GM23338 (cell line): ENCODE measurements around the gene TBP.

Experiments
- CREB1 ChIP-seq: fragments of 250-450 bp; sonication (Bioruptor Pico); IDR thresholded peaks from 2 replicates; pipeline ENCODE4 v1.5.0; 2020; ENCODE audit warnings: low read depth, mild to moderate bottlenecking, moderate library complexity
- EZH2 ChIP-seq: fragments of 200-600 bp; sonication (generic); IDR thresholded peaks from one replicate; pipeline ENCODE4 v1.8.0; 2017; ENCODE audit warnings: antibody characterized with exemption, mild to moderate bottlenecking, low read depth; ENCODE audit not compliant: unreplicated experiment
- EZH2phosphoT487 ChIP-seq: fragments of 200-600 bp; sonication (generic); IDR thresholded peaks from one replicate; pipeline ENCODE4 v1.8.1; 2018; ENCODE audit warnings: antibody characterized with exemption; ENCODE audit not compliant: unreplicated experiment
- JUNB ChIP-seq: IDR thresholded peaks from one replicate; pipeline ENCODE4 v1.6.1; 2016; ENCODE audit warnings: antibody characterized with exemption; ENCODE audit not compliant: unreplicated experiment
- POLR2AphosphoS5 ChIP-seq: IDR thresholded peaks from 2 replicates; pipeline ENCODE4 v1.6.1; 2016; ENCODE audit warnings: antibody characterized with exemption, low read depth
- STAT1 ChIP-seq: IDR thresholded peaks from one replicate; pipeline ENCODE4 v1.6.1; 2016; ENCODE audit warnings: antibody characterized with exemption; ENCODE audit not compliant: unreplicated experiment
- ZNF114 ChIP-seq: fragments of 250-450 bp; sonication (Bioruptor Pico); IDR thresholded peaks from 2 replicates; pipeline ENCODE4 v1.5.0; 2020; ENCODE audit warnings: mild to moderate bottlenecking, moderate library complexity
- ZNF331 ChIP-seq: fragments of 250-450 bp; sonication (Bioruptor Pico); IDR thresholded peaks from 2 replicates; pipeline ENCODE4 v1.5.0; 2020; ENCODE audit warnings: low read depth, mild to moderate bottlenecking, moderate library complexity
- TF ChIP-seq, protein P1 (sequence below), 2 experiments: fragments of 200-600 bp in 1 of 2; sonication (generic) in 1 of 2; conservative IDR thresholded peaks; 2 replicates each; pipeline versions ENCODE4 v1.5.1 to v1.6.1; 2016 to 2017; ENCODE audit warnings: antibody characterized with exemption in 2 of 2, low read depth in 2 of 2, mild to moderate bottlenecking in 2 of 2, moderate library complexity in 1 of 2
- TF ChIP-seq, protein P2 (sequence below): IDR thresholded peaks from one replicate; pipeline ENCODE4 v1.6.1; 2018; ENCODE audit warnings: antibody characterized with exemption; ENCODE audit not compliant: unreplicated experiment
- TF ChIP-seq, protein P3 (sequence below): IDR thresholded peaks from 2 replicates; pipeline ENCODE4 v1.6.1; 2016; ENCODE audit warnings: antibody characterized with exemption

DNA sequence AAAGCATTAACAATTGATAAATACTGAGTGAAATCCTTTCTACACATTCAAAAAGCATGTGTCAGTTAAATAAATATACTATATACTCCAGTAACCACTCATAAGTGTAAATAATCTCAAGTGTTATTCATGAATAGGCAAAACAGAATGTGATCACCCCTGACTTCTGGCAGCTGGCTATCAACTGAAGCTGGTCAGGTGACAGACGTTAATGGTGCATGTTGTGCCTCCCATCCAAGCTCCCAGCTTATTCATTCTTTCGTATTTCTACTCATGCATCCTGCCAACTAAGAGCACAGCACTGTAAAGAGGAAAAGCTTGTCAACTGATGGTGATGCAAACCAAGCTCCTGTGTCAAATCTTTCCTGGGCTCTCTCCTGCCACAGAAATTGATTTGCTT, 8.8 kb upstream of the TBP start:
- TF ChIP-seq, protein P1, sequence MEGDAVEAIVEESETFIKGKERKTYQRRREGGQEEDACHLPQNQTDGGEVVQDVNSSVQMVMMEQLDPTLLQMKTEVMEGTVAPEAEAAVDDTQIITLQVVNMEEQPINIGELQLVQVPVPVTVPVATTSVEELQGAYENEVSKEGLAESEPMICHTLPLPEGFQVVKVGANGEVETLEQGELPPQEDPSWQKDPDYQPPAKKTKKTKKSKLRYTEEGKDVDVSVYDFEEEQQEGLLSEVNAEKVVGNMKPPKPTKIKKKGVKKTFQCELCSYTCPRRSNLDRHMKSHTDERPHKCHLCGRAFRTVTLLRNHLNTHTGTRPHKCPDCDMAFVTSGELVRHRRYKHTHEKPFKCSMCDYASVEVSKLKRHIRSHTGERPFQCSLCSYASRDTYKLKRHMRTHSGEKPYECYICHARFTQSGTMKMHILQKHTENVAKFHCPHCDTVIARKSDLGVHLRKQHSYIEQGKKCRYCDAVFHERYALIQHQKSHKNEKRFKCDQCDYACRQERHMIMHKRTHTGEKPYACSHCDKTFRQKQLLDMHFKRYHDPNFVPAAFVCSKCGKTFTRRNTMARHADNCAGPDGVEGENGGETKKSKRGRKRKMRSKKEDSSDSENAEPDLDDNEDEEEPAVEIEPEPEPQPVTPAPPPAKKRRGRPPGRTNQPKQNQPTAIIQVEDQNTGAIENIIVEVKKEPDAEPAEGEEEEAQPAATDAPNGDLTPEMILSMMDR (conservative IDR thresholded peaks at IDR 0.05; ENCODE audit: low read depth in 2 of 2), result no peak
- TF ChIP-seq POLR2AphosphoS5, result no peak
- TF ChIP-seq, protein P2, sequence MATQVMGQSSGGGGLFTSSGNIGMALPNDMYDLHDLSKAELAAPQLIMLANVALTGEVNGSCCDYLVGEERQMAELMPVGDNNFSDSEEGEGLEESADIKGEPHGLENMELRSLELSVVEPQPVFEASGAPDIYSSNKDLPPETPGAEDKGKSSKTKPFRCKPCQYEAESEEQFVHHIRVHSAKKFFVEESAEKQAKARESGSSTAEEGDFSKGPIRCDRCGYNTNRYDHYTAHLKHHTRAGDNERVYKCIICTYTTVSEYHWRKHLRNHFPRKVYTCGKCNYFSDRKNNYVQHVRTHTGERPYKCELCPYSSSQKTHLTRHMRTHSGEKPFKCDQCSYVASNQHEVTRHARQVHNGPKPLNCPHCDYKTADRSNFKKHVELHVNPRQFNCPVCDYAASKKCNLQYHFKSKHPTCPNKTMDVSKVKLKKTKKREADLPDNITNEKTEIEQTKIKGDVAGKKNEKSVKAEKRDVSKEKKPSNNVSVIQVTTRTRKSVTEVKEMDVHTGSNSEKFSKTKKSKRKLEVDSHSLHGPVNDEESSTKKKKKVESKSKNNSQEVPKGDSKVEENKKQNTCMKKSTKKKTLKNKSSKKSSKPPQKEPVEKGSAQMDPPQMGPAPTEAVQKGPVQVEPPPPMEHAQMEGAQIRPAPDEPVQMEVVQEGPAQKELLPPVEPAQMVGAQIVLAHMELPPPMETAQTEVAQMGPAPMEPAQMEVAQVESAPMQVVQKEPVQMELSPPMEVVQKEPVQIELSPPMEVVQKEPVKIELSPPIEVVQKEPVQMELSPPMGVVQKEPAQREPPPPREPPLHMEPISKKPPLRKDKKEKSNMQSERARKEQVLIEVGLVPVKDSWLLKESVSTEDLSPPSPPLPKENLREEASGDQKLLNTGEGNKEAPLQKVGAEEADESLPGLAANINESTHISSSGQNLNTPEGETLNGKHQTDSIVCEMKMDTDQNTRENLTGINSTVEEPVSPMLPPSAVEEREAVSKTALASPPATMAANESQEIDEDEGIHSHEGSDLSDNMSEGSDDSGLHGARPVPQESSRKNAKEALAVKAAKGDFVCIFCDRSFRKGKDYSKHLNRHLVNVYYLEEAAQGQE, result no peak
- TF ChIP-seq JUNB, result no peak
- no peak for TF ChIP-seq EZH2
- TF ChIP-seq EZH2phosphoT487, result no peak
- no peak for TF ChIP-seq CREB1 (CRISPR knock-in tag)
- TF ChIP-seq STAT1, result no peak
- TF ChIP-seq ZNF331 (CRISPR knock-in tag), result no peak
- TF ChIP-seq ZNF114 (CRISPR knock-in tag), result no peak
- TF ChIP-seq, protein P3, sequence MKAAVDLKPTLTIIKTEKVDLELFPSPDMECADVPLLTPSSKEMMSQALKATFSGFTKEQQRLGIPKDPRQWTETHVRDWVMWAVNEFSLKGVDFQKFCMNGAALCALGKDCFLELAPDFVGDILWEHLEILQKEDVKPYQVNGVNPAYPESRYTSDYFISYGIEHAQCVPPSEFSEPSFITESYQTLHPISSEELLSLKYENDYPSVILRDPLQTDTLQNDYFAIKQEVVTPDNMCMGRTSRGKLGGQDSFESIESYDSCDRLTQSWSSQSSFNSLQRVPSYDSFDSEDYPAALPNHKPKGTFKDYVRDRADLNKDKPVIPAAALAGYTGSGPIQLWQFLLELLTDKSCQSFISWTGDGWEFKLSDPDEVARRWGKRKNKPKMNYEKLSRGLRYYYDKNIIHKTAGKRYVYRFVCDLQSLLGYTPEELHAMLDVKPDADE, result no peak
